Ovary (tissue), 9 donors: ENCODE data around the gene KCNIP1. TPM values are rescaled to one million over a fixed set of nuclear protein-coding genes. Genes with fewer than 3 reads are reported as not detected.

ENCODE experiments used
- DNase-seq, 5 donors: peaks; one replicate each; pipeline ENCODE4 v3.0.0-alpha.2; 2019 to 2020
- H3K27ac ChIP-seq, 2 donors: fragments of 200-600 bp; one replicate each; pipeline versions ENCODE4 v1.5.1 to v1.8.0; 2019 to 2022
- H3K27me3 ChIP-seq: fragments of 200-600 bp; one replicate; pipeline ENCODE4 v1.8.0; 2022
- H3K36me3 ChIP-seq: fragments of 200-600 bp; sonication (generic); one replicate; pipeline ENCODE4 v1.5.1; 2019
- H3K4me1 ChIP-seq: one replicate; pipeline ENCODE4 v1.8.1; 2013; ENCODE audit warnings: mild to moderate bottlenecking, moderate library complexity; ENCODE audit not compliant: insufficient read depth
- H3K4me3 ChIP-seq: fragments of 200-600 bp; sonication (generic); one replicate; pipeline ENCODE4 v1.5.1; 2017
- H3K9me3 ChIP-seq, 2 donors: fragments of 200-600 bp in 1 of 2; sonication (generic) in 1 of 2; one replicate each; pipeline versions ENCODE4 v1.5.1 to v1.8.1; 2013 to 2019; ENCODE audit warnings: mild to moderate bottlenecking in 1 of 2, moderate library complexity in 1 of 2
- CTCF ChIP-seq, 3 donors: fragments of 450-650 bp in 2 of 3; fragments of 200-600 bp in 1 of 3; IDR thresholded peaks; one replicate each; pipeline versions ENCODE4 v1.5.1 to v1.8.0; 2016 to 2022; ENCODE audit warnings: antibody characterized with exemption in 3 of 3, mild to moderate bottlenecking in 1 of 3
- EP300 ChIP-seq: sonication (generic); formaldehyde crosslinking; IDR thresholded peaks from one replicate; pipeline ENCODE4 v1.6.1; 2017; ENCODE audit warnings: antibody characterized with exemption
- POLR2A ChIP-seq: fragments of 450-650 bp; IDR thresholded peaks from one replicate; pipeline ENCODE4 v1.6.1; 2017; ENCODE audit warnings: antibody characterized with exemption, mild to moderate bottlenecking, moderate library complexity
- WGBS, 3 donors: extraction: QIAGEN DNeasy Blood & Tissue Kit in 1 of 3; methylation state at CpG; one replicate each; pipeline versions ENCODE4 v1.1.5 to v1.1.7; 2013 to 2017; 5-methylcytosine and 5-hydroxymethylcytosine counted together
- intact Hi-C, 4 donors: fragments of 100-400 bp; cut with DNase I; formaldehyde crosslinking; loops; one replicate each; pipeline versions ENCODE4 v1.11.0 to v1.15.1; 2022 to 2023
- polyA plus RNA-seq, 2 donors: library from polyadenylated mRNA; stranded (reverse); fragments of 200-250 nt in 1 of 2; fragments of 350-450 nt in 1 of 2; fragmentation: Illumina TruSeq in 1 of 2; extraction: RNeasy Lipid Tissue Mini Kit (QIAGEN cat#74804) in 1 of 2; gene quantifications; one replicate each; pipeline ENCODE4 v1.2.3, GENCODE V29; 2013 to 2014
- total RNA-seq, 7 donors: library from RNA; depleted of rRNA in 2 of 7; stranded (reverse); fragments of >200 nt in 2 of 7; fragmentation: NEBNext Ultra II Directional in 3 of 7; extraction: Animal tissue kit (Norgen Biotek cat#: 25700) in 3 of 7; gene quantifications; one replicate each; pipeline versions ENCODE4 v1.1.0 to v1.2.4, GENCODE V29; 2016 to 2023
- donor health status: DM: no; HTN: no; CAD: no; lungs with moderate emphysema.
- donor health status: DM: no; HTN: no; CAD: no.
- donor health status: Bipolar disorder and iron deficiency.
- donor health status: DM: yes; HTN: yes; CAD: no.
- donor health status: DM: no; HTN: no; CAD: no.
- donor health status: DM: yes; HTN: yes; CAD: no.

Gene KCNIP1
- total and polyA plus RNA-seq, 9 donors = 0.20 to 2.2 (median 0.66) TPM

GRCh38 chr5:170525470-170526211 lies 21.8 kb downstream of the KCNIP1 start:
- Histone ChIP-seq H3K4me3 (no peak overlapping the region), H3K27me3 (no peaks in the 10 kb centered on the region), H3K36me3 (no peaks in the 10 kb centered on the region), H3K27ac (no peak overlapping the region), H3K9me3 (no peaks in the 10 kb centered on the region), H3K4me1 (no peaks in the 10 kb centered on the region)
- WGBS, 3 donors = 81 to 86% (median 81%) methylated on average over 7 of the region's 7 CpGs
- DNase-seq = no peak
- intact Hi-C loops = no loop called here
- TF ChIP-seq EP300 (no peak), CTCF (IDR thresholded peaks at IDR 0.05) (no peak), POLR2A (no peak)

GRCh38 chr5:170527991-170528390 lies 24.2 kb downstream of the KCNIP1 start:
- Histone ChIP-seq H3K9me3 (no peaks in the 10 kb centered on the region), H3K4me3 (no peak overlapping the region), H3K27me3 (no peaks in the 10 kb centered on the region), H3K36me3 (no peaks in the 10 kb centered on the region), H3K27ac (no peak overlapping the region), H3K4me1 (no peaks in the 10 kb centered on the region)
- intact Hi-C loops = no loop called here
- TF ChIP-seq EP300 = no peak
- TF ChIP-seq POLR2A = no peak
- no peak for TF ChIP-seq CTCF (IDR thresholded peaks at IDR 0.05)
- no peak for DNase-seq
- WGBS, 3 donors = 75 to 85% (median 76%) methylated on average over 3 of the region's 3 CpGs

- Histone ChIP-seq H3K4me3 (no peak overlapping the region), H3K4me1 (no peaks in the 10 kb centered on the region), H3K27ac (no peak overlapping the region), H3K36me3 (no peaks in the 10 kb centered on the region), H3K27me3 (no peaks in the 10 kb centered on the region), H3K9me3 (no peaks in the 10 kb centered on the region)
- no peak for DNase-seq
- intact Hi-C loops = no loop called here
- WGBS, 3 donors = 92 to 98% (median 92%) methylated on average over 1 of the region's 1 CpG
- no peak for TF ChIP-seq EP300
- TF ChIP-seq CTCF (IDR thresholded peaks at IDR 0.05) = no peak
- TF ChIP-seq POLR2A = no peak
Observed at GRCh38 chr5:170528976-170529375, 25.2 kb downstream of the KCNIP1 start.

GRCh38 chr5:170532935-170533334 lies 29.1 kb downstream of the KCNIP1 start:
- DNase-seq = no peak
- no peaks in the 10 kb centered on the region for H3K27me3 ChIP-seq
- H3K4me1 ChIP-seq = no peaks in the 10 kb centered on the region
- H3K9me3 ChIP-seq = no peaks in the 10 kb centered on the region
- TF ChIP-seq POLR2A (no peak), EP300 (no peak)
- 82 to 85% (median 83%) methylated on average over 3 of the region's 3 CpGs for WGBS, 3 donors
- H3K27ac ChIP-seq = no peak overlapping the region
- intact Hi-C loops = no loop called here
- H3K36me3 ChIP-seq = no peaks in the 10 kb centered on the region
- no peak overlapping the region for H3K4me3 ChIP-seq

- H3K4me1 ChIP-seq = no peaks in the 10 kb centered on the region
- no peak overlapping the region for H3K4me3 ChIP-seq
- no peaks in the 10 kb centered on the region for H3K27me3 ChIP-seq
- no peaks in the 10 kb centered on the region for H3K9me3 ChIP-seq
- H3K36me3 ChIP-seq = no peaks in the 10 kb centered on the region
- whole genome bisulfite sequencing, 3 donors = 81 to 86% (median 85%) methylated on average over 5 of the region's 5 CpGs
- no peak overlapping the region for H3K27ac ChIP-seq
- intact Hi-C loops = no loop called here
- DNase-seq = no peak
- TF ChIP-seq EP300 = no peak
- no peak for TF ChIP-seq POLR2A
- no peak for TF ChIP-seq CTCF (IDR thresholded peaks at IDR 0.05)
Observed at GRCh38 chr5:170533383-170533782, 29.6 kb downstream of the KCNIP1 start.
